Measurements from ENCODE around the gene KBTBD13.

KBTBD13 gene

GRCh38 chr15:65052956-65053355 lies 23.6 kb upstream of the KBTBD13 start:
- DNase-seq = no peak

DNA sequence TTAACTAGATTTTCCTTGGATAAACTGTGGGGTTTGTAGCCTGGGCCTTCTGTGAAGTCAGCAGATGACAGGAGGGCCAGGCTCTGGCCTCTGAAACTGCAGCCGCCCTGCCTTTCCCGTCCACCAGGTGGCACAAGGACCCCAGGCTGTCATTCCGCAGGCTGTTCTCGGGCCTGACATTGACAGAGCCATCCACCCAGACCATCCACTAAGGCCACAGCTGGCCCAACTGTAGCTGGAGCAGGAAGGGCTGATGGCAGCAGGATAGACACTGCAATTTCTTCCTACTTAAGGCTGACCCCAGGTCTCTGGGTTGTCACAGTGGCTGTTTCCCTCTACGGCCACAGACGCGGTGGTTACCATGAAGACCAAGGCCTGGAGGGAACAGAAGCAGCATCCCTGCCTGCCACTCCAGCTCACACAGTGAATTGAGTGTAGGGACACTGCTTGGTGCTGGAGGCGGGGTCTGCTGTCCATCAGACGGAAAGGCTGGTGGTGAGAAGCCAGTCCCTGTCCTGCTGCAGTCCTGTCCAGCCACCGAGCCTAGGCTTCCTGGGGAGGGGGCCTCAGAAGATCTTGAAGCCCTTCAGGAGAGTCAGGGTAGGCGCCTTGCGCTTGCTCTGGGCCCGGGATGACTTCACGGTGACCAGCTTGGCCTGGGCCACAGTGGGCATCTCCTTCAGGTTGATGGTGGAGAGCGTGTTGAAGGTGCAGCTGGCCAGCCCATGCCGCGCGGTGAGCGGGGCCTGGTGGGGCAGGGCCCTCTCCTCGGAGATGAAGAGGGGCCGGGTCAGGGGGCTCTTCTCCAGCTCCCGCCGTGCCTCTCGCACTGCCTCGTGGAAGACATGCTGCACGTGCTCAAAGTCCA lies 22.0 kb upstream of the KBTBD13 start:
- peak; percentile 43 to 72 (median 43) for DNase-seq

DNA sequence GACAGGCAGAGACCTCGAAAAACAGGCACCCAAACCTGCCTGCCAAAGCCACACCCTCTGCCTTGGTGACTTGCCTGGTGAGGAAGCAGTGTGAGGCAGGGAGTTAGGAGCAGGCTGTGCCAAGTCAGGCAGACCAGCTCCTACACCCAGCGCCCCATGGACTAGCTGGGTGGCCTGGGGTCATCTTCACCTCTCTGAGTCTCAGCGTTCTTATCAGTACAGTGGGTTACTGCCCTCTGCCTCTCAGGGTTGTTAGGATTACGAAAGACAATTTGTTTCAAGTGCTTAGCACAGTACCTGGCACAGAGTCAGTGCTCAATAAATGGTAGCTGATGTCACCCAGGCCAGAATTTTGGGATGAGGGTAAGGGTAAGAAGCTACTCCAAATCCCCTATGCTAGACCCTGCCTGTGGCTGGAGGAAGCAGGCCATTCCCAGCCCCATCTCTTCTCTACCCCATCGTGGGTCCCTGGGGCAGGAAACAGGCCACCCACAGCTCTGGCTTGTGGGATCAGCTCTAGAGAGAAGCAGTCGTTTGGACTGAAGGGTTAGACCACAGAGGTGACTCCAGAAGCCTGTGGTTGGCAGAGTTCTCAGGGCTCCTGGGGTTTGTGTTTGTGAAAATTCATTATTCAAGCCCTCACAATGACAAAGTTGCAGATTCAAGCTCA lies 21.2 kb upstream of the KBTBD13 start:
- no peak for DNase-seq

- no peak for DNase-seq
Observed at GRCh38 chr15:65056106-65056505, 20.4 kb upstream of the KBTBD13 start.

GRCh38 chr15:65056868-65057548 lies 19.5 kb upstream of the KBTBD13 start:
- DNase-seq = no peak

DNA sequence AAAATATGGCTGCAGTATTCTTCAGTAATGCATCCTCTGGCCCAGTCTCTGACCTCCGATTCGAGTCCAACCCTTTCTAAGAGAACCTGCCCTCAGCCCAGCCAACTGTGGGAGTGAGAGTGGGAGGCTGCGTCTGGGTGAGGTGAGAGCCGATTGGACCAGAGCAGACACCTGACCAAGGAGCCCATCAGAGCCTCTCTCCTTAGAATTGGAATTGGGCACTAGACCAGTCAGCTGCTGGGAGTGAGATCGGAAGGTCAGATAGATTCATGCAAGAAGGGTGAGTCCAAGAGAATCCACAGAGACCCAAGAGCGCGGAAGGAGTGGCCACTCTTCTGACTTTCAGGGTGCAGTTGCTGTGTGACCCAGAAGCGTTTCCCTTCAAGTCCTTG lies 19.0 kb upstream of the KBTBD13 start:
- no peak for DNase-seq

DNA sequence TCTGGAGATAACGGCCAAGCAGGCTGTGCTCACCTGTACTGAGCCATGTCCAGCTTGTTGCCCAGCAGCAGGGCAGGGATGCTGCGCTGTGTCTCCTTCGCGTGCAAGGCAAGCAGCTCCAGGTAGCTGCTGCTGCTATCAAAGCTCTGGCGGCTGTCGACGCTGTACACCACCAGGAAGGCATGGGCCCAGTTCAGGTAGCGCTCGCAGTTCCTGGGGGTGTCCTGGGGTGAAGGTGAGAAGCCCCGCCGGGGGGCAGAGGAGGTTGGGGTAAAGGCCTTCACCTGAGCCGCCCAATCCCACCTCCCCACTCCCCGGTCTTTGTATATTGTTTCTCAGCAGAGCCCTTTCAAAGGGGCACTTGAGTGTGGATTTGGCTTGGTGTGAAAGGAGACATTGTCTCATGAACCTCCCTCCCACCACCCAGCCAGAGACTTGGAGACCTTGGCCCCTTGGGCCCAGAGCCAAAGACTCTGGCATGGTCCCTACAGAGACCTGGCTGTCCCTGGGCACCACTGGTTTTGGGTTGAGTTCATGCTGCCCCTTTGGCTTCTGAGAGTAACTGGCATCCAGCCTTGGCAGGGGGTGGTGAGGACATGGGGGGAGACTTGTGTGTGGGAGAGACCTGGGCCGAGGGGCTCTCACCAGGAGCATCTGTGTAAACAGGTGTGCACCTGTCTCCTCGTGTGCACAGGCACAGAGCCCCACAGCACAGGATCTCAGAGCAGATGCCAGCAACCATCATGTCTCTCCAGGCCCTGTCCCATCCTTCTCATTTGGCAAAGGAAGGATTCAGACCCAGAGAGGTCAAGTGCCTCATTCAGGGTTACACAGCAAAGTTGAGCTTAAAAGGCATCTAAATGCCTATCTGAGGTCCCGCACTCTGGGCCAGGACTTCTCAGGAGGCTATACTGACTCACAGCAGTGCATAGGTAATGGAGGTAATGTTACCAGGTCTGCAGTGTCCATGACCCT lies 17.9 kb upstream of the KBTBD13 start:
- no peak for DNase-seq

- DNase-seq = no peak
Observed at GRCh38 chr15:65059369-65059750, 17.2 kb upstream of the KBTBD13 start.

DNA sequence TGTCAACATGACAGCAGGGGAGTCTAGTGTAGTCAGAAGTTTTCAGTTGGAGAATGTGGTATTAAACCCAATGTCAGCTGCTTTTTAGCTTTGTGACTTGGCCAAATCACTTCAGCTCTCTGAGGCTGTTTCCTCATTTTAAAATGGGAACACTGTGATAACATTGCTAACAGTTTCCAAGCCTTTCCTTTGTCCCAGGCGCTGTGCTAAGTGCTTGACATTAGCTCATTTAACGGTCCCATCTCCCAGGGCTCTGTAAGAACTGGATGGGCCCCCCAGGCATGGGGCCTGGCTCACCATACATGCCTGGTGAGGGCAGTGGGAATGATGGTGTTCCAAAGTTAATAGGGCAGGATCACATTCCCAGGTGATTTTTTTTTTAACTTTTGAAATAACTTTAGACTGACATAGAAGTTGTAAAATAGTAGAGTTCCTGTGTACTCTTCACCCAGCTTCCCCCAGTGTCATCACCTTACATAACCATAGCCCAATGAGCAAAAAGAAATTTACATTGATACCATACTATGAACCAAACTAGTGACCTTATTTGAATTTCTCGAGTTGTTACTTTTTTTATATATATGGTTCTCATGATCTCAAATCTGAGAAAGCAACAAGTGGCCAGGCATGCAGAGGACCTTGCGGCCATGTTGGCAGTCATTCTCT lies 16.5 kb upstream of the KBTBD13 start:
- no peak for DNase-seq

DNA sequence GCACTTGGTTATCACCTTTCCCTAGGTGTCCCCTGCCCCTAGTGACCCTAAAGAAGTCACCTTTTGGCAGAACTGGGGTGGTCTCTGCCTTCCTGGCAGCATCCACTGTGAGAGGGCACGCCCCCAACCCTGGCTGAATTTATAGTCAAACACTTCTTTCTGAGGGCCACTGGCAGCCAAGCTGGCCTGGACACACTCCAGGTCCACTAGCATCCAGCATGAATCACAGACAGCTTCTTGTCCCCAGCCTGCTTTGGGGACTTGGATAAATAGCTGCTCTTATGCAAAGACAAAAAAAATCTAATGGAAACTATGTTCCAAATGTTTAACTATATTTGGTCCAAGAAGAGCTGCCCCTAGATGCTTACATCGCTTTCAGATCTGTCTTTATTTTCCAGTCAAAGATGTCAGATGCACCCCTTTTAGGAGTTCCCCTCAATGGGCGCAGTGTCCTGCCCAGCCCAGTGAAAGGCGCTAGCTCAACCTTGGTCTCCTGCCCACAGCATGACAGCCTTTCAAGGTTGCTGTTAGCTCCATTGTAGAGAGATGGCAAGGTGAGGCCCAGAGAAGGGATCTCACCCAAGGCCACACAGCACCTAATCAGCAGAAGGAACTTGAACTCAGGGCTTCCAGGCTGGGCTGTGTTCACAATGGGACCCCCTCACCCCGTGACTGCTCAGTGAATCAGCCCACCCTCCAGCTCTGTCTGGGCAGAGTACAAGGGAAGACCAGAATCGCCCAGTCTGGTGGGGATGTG lies 15.7 kb upstream of the KBTBD13 start:
- DNase-seq = no peak

- DNase-seq = no peak
Observed at GRCh38 chr15:65062061-65062460, 14.5 kb upstream of the KBTBD13 start.

GRCh38 chr15:65062726-65063125 lies 13.8 kb upstream of the KBTBD13 start:
- no peak for DNase-seq

DNA sequence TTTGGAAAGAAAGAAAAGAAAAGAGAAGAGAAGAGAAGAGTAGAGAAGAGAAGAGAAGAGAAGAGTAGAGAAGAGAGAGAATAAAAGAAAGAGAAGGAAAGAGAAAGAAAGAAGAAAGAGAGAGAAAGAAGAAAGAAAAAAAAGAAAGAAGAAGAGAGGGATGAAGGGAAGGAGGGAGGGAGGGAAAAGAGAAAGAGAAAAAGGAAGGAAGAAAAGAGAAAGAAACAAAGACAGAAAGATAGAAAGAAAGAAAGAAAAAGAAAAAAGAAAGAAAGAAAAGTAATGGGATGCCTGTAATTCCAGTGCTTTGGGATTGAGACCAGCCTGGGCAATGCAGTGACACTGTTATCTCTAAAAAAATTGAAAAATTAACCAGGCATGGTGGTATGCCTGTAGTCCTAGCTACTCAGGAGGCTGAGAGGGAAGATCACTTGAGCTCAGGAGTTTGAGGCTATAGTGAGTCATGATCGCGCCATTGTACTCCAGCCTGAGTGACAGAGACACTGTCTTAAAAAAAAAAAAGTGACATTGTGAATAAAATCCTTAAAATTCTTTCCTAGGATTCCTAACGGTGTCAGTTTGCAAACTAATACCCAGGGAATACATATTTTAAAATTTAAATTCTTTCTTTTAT lies 10.4 kb upstream of the KBTBD13 start:
- DNase-seq = no peak

DNA sequence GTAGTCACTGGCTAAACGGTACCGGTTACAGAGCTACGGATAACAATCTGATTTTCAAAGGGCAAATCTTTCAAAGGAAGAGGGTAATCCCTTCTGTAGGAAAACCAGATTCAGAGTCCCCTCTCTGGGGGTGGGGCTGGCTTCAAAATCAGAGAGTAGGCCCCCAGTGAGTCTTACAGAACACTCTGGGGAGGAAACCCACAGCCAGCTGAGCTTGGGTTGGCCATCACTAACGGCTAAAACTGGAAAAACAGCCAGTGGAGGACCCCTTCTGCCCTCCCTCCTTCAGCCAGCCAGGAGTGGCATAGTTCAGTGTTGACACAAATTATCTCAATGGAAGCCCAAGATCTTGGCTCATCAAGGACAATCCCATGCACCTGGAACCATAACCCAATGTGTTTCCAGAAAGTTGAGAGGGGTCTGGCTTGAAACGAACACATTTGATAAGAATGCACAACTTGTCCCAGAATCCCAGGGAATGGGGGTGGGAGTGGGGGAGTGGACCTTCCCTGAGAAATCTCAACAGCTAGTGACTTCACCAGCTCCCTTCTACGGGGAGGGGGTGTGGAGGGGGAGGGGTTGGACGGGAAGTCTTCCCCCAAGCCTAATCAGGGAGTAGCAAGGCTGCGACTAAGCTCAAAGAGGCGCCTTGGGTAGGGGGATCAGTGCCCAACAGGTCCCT lies 9.8 kb upstream of the KBTBD13 start:
- DNase-seq = no peak

DNA sequence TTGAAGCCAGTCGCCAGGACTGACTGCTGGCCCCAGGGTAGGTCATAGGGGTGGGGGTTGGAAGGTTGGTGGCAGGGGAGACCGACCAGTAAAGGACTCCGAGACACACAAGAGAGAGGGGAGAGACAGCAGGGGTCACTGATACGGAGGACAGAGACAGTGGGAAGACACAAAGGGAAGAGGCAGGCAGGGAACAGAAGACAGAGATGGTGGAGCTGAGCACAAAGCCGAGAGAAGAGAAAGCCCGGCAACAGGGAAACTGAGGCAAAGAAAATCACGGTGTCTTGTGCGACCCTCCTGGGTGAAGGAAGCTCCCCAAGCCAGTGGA lies 9.3 kb upstream of the KBTBD13 start:
- DNase-seq = no peak

DNA sequence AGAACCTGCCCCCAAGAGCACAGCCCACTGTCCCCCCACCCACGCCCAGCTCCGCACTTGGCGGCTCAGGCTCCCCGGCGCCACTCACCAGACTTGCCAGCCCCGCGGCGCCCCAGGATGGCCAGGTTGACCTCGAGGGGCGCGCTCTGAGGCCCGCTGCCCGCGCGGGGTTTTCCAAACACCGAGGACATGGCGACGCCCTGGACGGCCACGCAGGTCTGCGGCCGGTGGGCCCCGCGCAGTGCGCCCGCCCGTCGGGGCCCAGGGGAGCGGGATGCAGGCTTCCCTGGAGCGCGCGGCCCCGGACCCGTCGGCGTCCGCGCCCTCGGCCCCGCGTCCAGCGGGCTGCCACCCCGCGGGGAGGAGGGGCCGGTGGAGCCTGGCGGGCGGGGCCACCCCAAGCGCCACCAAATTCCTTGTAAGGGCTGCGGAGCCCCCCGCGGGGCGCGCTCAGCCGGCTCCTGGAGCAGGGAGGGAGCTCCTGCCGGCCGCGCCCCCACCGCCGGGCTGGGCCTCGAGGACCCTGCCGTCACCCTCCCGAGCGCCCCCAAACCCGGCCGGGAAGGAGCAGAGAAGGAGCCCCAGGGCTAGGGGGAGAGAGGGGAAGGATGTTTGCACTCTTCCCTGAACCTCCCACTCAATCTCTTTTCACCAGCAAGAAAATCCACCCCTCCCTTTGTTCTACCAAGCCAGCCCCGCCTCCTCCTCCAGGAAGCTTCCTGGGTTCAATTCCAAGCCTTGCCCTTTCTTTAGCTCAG lies 8.7 kb upstream of the KBTBD13 start, which contains the start of gene RASL12:
Gene RASL12, minus strand, starts transcription at position 347 of the 758 bp plus-strand sequence. Its CDS starts 156 bp downstream, at position 191.
- peak in 1 of 3 experiments; percentile 21 for DNase-seq

DNA sequence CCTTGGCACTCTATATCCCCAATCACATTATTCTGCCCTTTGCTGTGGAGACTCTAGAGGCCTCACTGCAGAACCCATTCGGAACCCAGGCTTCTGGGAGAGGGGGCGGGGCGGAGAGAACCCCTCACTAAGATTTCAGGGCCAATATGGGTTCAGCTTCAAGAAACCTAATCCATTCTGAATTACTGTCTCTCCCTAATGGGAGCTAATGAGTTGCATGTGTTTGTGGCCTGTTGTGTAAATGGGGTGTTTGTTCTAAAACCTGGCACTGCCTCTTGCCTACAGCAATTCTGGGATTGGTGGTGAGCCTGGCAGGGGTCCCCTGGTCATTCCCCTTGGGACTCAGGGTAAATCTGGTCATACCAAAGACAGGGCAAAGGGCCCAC lies 8.2 kb upstream of the KBTBD13 start:
- DNase-seq = no peak

DNA sequence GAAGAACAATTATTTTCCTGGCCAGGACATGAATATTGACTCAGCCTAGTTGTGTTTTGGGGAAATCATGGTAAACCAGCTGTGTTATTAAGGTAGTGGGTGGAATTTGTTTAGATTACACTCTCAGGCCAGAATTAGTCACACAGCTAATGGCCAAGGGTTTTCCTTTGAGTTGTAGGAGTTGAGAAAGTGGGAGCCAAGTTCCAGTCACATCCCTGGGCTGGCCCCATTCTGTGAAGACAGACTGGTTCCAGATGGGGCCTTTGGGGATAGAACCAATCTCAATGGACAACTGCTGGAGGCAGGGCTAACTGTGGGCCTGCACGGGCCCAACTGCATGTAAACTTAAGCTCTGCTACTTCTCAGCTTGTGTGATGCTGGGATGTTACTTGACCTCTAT lies 7.4 kb upstream of the KBTBD13 start:
- DNase-seq = no peak

- no peak for DNase-seq
Observed at GRCh38 chr15:65069779-65070546, 6.6 kb upstream of the KBTBD13 start.
